Measurements from ENCODE around the gene SCNN1B. TPM values are rescaled to one million over a fixed set of nuclear protein-coding genes. Genes with fewer than 3 reads are reported as not detected.
"Not testable (repeated sequence)": the region's sequence is repeated elsewhere in the genome, so short reads cannot be mapped to it uniquely, and the experiment has no call there.

The SCNN1B gene
- total and polyA plus RNA-seq, 4 experiments from 2014 or later = not detected

DNA sequence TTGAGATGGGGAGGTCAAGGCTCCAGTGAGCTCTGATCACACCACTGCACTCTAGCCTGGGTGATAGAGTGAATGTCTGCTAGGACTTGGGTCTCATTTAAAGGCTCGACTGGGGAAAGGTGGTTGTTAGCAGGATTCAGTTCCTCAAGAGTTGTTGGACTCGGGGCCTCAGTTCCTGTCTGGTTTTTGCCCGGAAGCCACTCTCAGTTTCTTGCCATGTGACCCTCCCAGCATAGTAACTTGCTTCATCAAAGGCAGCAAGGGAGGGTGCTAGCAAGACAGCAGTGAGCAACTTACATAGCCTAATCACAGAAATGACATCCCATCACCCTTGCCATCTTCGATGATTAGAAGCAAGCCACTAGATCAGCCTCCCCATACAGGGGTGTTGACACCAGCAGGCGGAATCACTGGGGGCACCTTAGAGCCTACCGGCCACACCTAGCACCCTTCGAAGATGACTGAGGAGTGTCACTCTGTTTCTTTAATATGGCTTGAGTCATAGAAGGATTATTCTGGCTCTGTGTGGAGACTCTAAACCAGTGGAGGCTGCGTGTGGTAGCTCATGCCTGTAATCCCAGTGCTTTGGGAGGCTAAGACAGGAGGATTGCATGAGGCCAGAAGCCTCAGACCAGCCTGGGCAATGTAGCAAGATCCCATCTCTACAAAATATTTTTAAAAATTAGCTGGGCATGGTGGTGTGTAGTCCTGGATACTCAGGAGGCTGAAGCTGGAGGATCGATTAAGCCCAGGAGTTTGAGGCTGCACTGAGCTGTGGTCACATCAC lies 13.2 kb upstream of the SCNN1B start:
- Histone ChIP-seq H3K27ac (ENCODE audit: low read depth, low read length) (no peak overlapping the region), H3K27me3 (ENCODE audit: insufficient read depth, low read length) (no peaks in the 10 kb centered on the region), H3K4me1 (ENCODE audit: insufficient read depth, low read length) (peaks cover 4% of the 10 kb centered on the region), H3K4me3 (ENCODE audit: low read length in 2 of 2) (no peak overlapping the region), H3K36me3 (ENCODE audit: insufficient read depth, low read length) (no peaks in the 10 kb centered on the region), H3K9me3 (ENCODE audit: control insufficient read depth in 1 of 2, low read length in 2 of 2) (no peaks in the 10 kb centered on the region)
- no peak overlapping the region for H3K4me3 Mint-ChIP-seq
- ChIA-PET CTCF (ENCODE audit: partially characterized antibody) (no interaction called here), POLR2A (ENCODE audit: partially characterized antibody) (no interaction called here)
- H3K9me3 Mint-ChIP-seq = peaks cover 0 to 2% (median 0%) of the 10 kb centered on the region in 8 donors
- H3K27me3 Mint-ChIP-seq = peaks cover 6 to 7% of the 10 kb centered on the region in 2 donors
- H3K27ac Mint-ChIP-seq = no peak overlapping the region
- H3K36me3 Mint-ChIP-seq = no peaks in the 10 kb centered on the region
- intact Hi-C loops (cut with micrococcal nuclease) = no loop called here
- no peaks in the 10 kb centered on the region for H3K4me1 Mint-ChIP-seq
- no peak for DNase-seq

DNA sequence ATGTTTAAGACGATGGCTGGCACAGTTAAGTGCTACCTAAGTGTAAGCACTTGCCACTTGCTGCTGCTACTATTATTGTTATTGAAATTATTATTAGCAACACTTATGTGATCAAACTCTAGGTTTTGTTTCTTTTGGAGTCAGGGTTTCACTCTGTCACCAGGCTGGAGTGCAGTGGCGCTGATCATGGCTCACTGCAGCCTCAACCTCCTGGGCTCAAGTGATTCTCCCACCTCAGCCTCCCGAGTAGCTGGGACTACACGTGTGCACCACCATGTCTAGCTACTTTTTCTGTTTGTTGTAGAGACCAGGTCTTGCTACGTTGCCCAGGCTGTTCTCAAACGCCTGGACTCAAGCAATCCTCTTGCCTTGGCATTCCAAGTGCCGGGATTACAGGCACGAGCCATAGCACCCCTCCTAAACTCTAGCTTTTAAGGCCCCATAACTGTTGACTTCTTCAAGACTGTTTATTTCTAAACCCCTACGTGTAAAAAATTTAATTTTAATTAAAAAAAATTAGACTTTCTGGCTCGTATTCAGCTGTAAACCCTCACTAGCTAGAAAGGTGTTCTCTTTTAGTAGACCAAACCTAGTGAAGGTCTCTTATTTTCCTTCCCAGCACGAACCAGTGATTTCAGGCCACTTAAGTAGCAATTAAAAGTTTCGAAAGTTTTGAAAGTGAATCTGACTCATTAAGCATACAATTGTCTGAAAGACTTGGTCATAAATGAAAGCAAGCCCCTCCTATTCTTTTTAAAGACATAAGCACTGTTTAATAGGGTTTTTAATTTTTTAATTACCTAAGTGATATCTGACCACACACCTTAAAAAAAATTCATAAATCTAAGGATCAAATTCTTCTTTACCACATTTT lies 11.7 kb upstream of the SCNN1B start:
- Histone ChIP-seq H3K36me3 (ENCODE audit: insufficient read depth, low read length) (no peaks in the 10 kb centered on the region), H3K27ac (ENCODE audit: low read depth, low read length) (no peak overlapping the region), H3K4me1 (ENCODE audit: insufficient read depth, low read length) (peaks cover 4% of the 10 kb centered on the region), H3K27me3 (ENCODE audit: insufficient read depth, low read length) (no peaks in the 10 kb centered on the region), H3K4me3 (ENCODE audit: low read length in 2 of 2) (no peak overlapping the region), H3K9me3 (ENCODE audit: control insufficient read depth in 1 of 2, low read length in 2 of 2) (no peaks in the 10 kb centered on the region)
- H3K9me3 Mint-ChIP-seq = peaks cover 0 to 2% (median 0%) of the 10 kb centered on the region in 8 donors
- no peak overlapping the region for H3K27ac Mint-ChIP-seq
- POLR2A ChIA-PET (ENCODE audit: partially characterized antibody) = no interaction called here
- peaks cover 7 to 9% of the 10 kb centered on the region in 2 donors for H3K27me3 Mint-ChIP-seq
- no peak for DNase-seq
- H3K4me3 Mint-ChIP-seq = no peak overlapping the region
- CTCF ChIA-PET (ENCODE audit: partially characterized antibody) = no interaction called here
- intact Hi-C loops (cut with micrococcal nuclease) = no loop called here
- no peaks in the 10 kb centered on the region for H3K4me1 Mint-ChIP-seq
- no peaks in the 10 kb centered on the region for H3K36me3 Mint-ChIP-seq

DNA sequence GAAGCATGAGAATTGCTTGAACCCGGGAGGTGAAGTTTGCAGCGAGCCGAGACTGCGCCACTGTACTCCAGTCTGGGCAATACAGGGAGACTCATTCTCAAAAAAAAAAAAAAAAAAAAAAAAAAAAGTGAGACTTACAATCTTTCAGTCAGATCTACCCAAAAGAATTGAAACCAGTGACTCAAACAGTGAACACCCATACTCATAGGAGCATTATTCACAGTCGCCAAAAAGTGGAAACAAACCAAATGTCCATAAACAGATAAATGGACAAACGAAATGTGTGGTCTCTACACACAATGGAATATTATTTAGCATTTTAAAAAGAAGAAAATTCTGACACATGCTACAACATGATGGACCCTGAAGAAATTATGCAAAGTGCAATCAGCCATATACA lies 9.1 kb upstream of the SCNN1B start:
- DNase-seq = no peak
- Mint-ChIP-seq H3K27me3 (peaks cover 6 to 11% of the 10 kb centered on the region in 2 donors), H3K4me1 (no peaks in the 10 kb centered on the region), H3K36me3 (no peaks in the 10 kb centered on the region), H3K27ac (no peak overlapping the region), H3K9me3 (peaks cover 0 to 5% (median 0%) of the 10 kb centered on the region in 8 donors), H3K4me3 (no peak overlapping the region)
- Histone ChIP-seq H3K4me3 (ENCODE audit: low read length in 2 of 2) (no peak overlapping the region), H3K27ac (ENCODE audit: low read depth, low read length) (no peak overlapping the region), H3K9me3 (ENCODE audit: control insufficient read depth in 1 of 2, low read length in 2 of 2) (no peaks in the 10 kb centered on the region), H3K27me3 (ENCODE audit: insufficient read depth, low read length) (no peaks in the 10 kb centered on the region), H3K4me1 (ENCODE audit: insufficient read depth, low read length) (peaks cover 4% of the 10 kb centered on the region), H3K36me3 (ENCODE audit: insufficient read depth, low read length) (no peaks in the 10 kb centered on the region)
- ChIA-PET CTCF (ENCODE audit: partially characterized antibody) (no interaction called here), POLR2A (ENCODE audit: partially characterized antibody) (no interaction called here)
- intact Hi-C loops (cut with micrococcal nuclease) = no loop called here

DNA sequence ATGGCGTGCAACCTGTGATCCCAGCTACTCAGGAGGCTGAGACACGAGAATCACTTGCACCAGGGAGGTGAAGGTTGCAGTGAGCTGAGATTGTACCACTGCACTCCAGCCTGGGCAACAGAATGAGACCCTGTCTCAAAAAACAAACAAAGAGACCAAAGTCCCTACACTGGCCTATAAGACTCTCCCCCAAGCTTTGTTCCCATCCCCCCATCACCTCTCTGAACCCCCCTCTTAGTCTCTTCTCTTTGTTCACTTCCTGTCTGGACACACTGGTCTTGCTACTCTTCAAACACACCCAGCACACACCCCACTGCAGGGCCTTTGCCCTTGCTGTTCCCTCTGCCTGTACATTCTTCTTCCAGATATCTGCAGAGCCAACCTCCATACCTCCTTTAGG lies 7.8 kb upstream of the SCNN1B start:
- Histone ChIP-seq H3K4me1 (ENCODE audit: insufficient read depth, low read length) (no peaks in the 10 kb centered on the region), H3K9me3 (ENCODE audit: control insufficient read depth in 1 of 2, low read length in 2 of 2) (no peaks in the 10 kb centered on the region), H3K4me3 (ENCODE audit: low read length in 2 of 2) (no peak overlapping the region), H3K27me3 (ENCODE audit: insufficient read depth, low read length) (no peaks in the 10 kb centered on the region), H3K36me3 (ENCODE audit: insufficient read depth, low read length) (no peaks in the 10 kb centered on the region), H3K27ac (ENCODE audit: low read depth, low read length) (no peak overlapping the region)
- Mint-ChIP-seq H3K4me1 (no peaks in the 10 kb centered on the region), H3K36me3 (no peaks in the 10 kb centered on the region), H3K27ac (no peak overlapping the region), H3K4me3 (no peak overlapping the region), H3K9me3 (peaks cover 0 to 3% (median 0%) of the 10 kb centered on the region in 8 donors), H3K27me3 (peaks cover 6 to 18% of the 10 kb centered on the region in 2 donors)
- DNase-seq = no peak
- ChIA-PET POLR2A (ENCODE audit: partially characterized antibody) (no interaction called here), CTCF (ENCODE audit: partially characterized antibody) (no interaction called here)
- intact Hi-C loops (cut with micrococcal nuclease) = no loop called here

- H3K4me3 ChIP-seq (ENCODE audit: low read length in 2 of 2) = no peak overlapping the region
- Mint-ChIP-seq H3K4me1 (peaks cover 0 to 5% (median under 1%) of the 10 kb centered on the region in 4 donors), H3K27me3 (peaks cover 19 to 28% of the 10 kb centered on the region in 2 donors), H3K27ac (no peak overlapping the region), H3K4me3 (no peak overlapping the region), H3K36me3 (no peaks in the 10 kb centered on the region), H3K9me3 (peaks cover 0 to 3% (median 0%) of the 10 kb centered on the region in 8 donors)
- H3K27me3 ChIP-seq (ENCODE audit: insufficient read depth, low read length) = no peaks in the 10 kb centered on the region
- no peaks in the 10 kb centered on the region for H3K36me3 ChIP-seq (ENCODE audit: insufficient read depth, low read length)
- CTCF ChIA-PET (ENCODE audit: partially characterized antibody) = no interaction called here
- H3K27ac ChIP-seq (ENCODE audit: low read depth, low read length) = no peak overlapping the region
- intact Hi-C loops (cut with micrococcal nuclease) = no loop called here
- no peaks in the 10 kb centered on the region for H3K9me3 ChIP-seq (ENCODE audit: control insufficient read depth in 1 of 2, low read length in 2 of 2)
- no peak for DNase-seq
- POLR2A ChIA-PET (ENCODE audit: partially characterized antibody) = no interaction called here
- H3K4me1 ChIP-seq (ENCODE audit: insufficient read depth, low read length) = no peaks in the 10 kb centered on the region
Measured at GRCh38 chr16:23296994-23297393, 5.1 kb upstream of the SCNN1B start.

DNA sequence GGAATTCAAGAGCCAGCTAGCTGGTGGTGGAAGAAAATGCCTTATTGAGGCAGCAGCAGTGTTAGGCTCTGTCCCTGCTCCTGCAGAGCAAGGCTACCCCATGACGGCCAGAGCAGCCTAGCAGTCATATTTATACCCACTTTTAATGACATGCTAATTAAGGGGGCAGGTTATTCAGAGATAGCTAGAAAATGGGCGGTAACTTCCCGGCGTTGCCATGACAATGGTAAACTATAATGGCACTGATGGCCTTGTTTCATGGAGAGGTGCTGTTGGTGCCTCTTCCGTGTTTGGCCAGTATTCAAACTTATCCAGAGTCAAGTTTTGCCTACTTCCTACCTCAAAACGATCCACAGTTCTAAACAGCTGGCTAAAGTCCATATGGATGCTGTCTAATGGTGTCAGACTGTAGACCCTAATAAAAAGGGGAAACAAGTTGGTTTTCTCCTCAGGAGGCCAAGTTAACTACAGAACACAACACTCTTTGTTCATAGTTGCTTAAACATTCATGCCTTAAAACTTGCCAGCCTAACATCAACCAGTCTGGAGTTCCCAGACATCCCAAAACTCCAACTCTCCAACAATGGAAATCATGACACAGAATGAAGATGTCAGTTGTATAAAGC lies 3.7 kb upstream of the SCNN1B start:
- Histone ChIP-seq H3K4me1 (ENCODE audit: insufficient read depth, low read length) (no peaks in the 10 kb centered on the region), H3K4me3 (ENCODE audit: low read length in 2 of 2) (no peak overlapping the region), H3K9me3 (ENCODE audit: control insufficient read depth in 1 of 2, low read length in 2 of 2) (no peaks in the 10 kb centered on the region), H3K36me3 (ENCODE audit: insufficient read depth, low read length) (no peaks in the 10 kb centered on the region), H3K27me3 (ENCODE audit: insufficient read depth, low read length) (no peaks in the 10 kb centered on the region), H3K27ac (ENCODE audit: low read depth, low read length) (no peak overlapping the region)
- Mint-ChIP-seq H3K4me1 (peaks cover 0 to 5% (median 2%) of the 10 kb centered on the region in 4 donors), H3K36me3 (no peaks in the 10 kb centered on the region), H3K27me3 (peaks cover 20 to 29% of the 10 kb centered on the region in 2 donors), H3K4me3 (no peak overlapping the region), H3K27ac (no peak overlapping the region), H3K9me3 (peaks cover 0 to 3% (median 0%) of the 10 kb centered on the region in 8 donors)
- intact Hi-C loops (cut with micrococcal nuclease) = no loop called here
- CTCF ChIA-PET (ENCODE audit: partially characterized antibody) = no interaction called here
- no peak for DNase-seq
- POLR2A ChIA-PET (ENCODE audit: partially characterized antibody) = no interaction called here

- H3K36me3 Mint-ChIP-seq; POLR2A ChIA-PET (ENCODE audit: partially characterized antibody); DNase-seq; H3K36me3 ChIP-seq (ENCODE audit: insufficient read depth, low read length); H3K4me3 Mint-ChIP-seq; H3K27ac Mint-ChIP-seq; H3K4me1 Mint-ChIP-seq; H3K9me3 Mint-ChIP-seq; H3K9me3 ChIP-seq (ENCODE audit: control insufficient read depth in 1 of 2, low read length in 2 of 2); intact Hi-C loops (cut with micrococcal nuclease); H3K4me1 ChIP-seq (ENCODE audit: insufficient read depth, low read length); H3K27me3 ChIP-seq (ENCODE audit: insufficient read depth, low read length); CTCF ChIA-PET (ENCODE audit: partially characterized antibody); H3K27ac ChIP-seq (ENCODE audit: low read depth, low read length); H3K4me3 ChIP-seq (ENCODE audit: low read length in 2 of 2): not testable (repeated sequence)
- peaks cover 20 to 31% of the 10 kb centered on the region in 2 donors for H3K27me3 Mint-ChIP-seq
Measured at GRCh38 chr16:23299815-23300214, 2.3 kb upstream of the SCNN1B start.

Data from CD4-positive, alpha-beta memory T cell (primary cell).